MM.1S (cell line): ENCODE measurements around the gene UBAP2L.
A peak's percentile ranks its signal among the peaks of the same experiment; 100 is the strongest.
"Not testable (repeated sequence)": the region's sequence is repeated elsewhere in the genome, so short reads cannot be mapped to it uniquely, and the experiment has no call there.

Experiments
- DNase-seq: peaks from one replicate; pipeline ENCODE4 v3.0.0-alpha.2; 2015
- H2AFZ ChIP-seq: fragments of 300-600 bp; sonication (generic); 2 replicates; pipeline ENCODE4 v1.6.0; 2016; ENCODE audit warnings: antibody characterized with exemption, low read length
- H3F3A ChIP-seq: fragments of 300-600 bp; sonication (generic); 2 replicates; pipeline ENCODE4 v1.6.1; 2016; ENCODE audit warnings: mild to moderate bottlenecking, antibody characterized with exemption, low read length, moderate library complexity, mixed read lengths; ENCODE audit not compliant: insufficient read depth
- H3K27ac ChIP-seq: fragments of 300-600 bp; sonication (generic); 2 replicates; pipeline ENCODE4 v1.5.1; 2016; ENCODE audit warnings: mild to moderate bottlenecking, low read length
- H3K27me3 ChIP-seq: fragments of 300-600 bp; sonication (generic); replicated peaks from 2 replicates; pipeline ENCODE4 v1.6.0; 2016; ENCODE audit warnings: low read length; ENCODE audit not compliant: insufficient read depth
- H3K36me3 ChIP-seq: fragments of 300-600 bp; sonication (generic); replicated peaks from 2 replicates; pipeline ENCODE4 v1.6.1; 2016; ENCODE audit warnings: mild to moderate bottlenecking, low read length, mixed read lengths; ENCODE audit not compliant: insufficient read depth
- H3K4me1 ChIP-seq: fragments of 300-600 bp; sonication (generic); 2 replicates; pipeline ENCODE4 v1.6.1; 2016; ENCODE audit warnings: low read length, mixed read lengths
- H3K4me2 ChIP-seq: fragments of 300-600 bp; sonication (generic); 2 replicates; pipeline ENCODE4 v1.6.0; 2016; ENCODE audit warnings: low read depth, low read length
- H3K4me3 ChIP-seq: fragments of 300-600 bp; sonication (generic); 2 replicates; pipeline ENCODE4 v1.5.1; 2016; ENCODE audit warnings: low read length, mixed read lengths
- H3K79me2 ChIP-seq: fragments of 300-600 bp; sonication (generic); 2 replicates; pipeline ENCODE4 v1.6.1; 2016; ENCODE audit warnings: mixed run types, low read length, mixed read lengths
- H3K9ac ChIP-seq: fragments of 300-600 bp; sonication (generic); 2 replicates; pipeline ENCODE4 v1.6.1; 2016; ENCODE audit warnings: low read length, mixed read lengths
- H3K9me2 ChIP-seq: fragments of 300-600 bp; sonication (generic); replicated peaks from 2 replicates; pipeline ENCODE4 v1.6.1; 2016; ENCODE audit warnings: mild to moderate bottlenecking, low read length, mixed read lengths; ENCODE audit not compliant: insufficient read depth
- H3K9me3 ChIP-seq: fragments of 300-600 bp; sonication (generic); replicated peaks from 2 replicates; pipeline ENCODE4 v1.6.1; 2016; ENCODE audit warnings: mild to moderate bottlenecking, low read length, mixed read lengths; ENCODE audit not compliant: insufficient read depth
- H4K20me1 ChIP-seq: fragments of 300-600 bp; sonication (generic); 2 replicates; pipeline ENCODE4 v1.6.1; 2016; ENCODE audit warnings: mild to moderate bottlenecking, low read length, moderate library complexity, mixed read lengths; ENCODE audit not compliant: insufficient read depth
- CTCF ChIP-seq: fragments of 300-600 bp; sonication (generic); IDR thresholded peaks from 2 replicates; pipeline ENCODE4 v1.5.1; 2016; ENCODE audit warnings: antibody characterized with exemption, low read length, mixed read lengths
- EZH2 ChIP-seq: fragments of 300-600 bp; sonication (generic); optimal IDR thresholded peaks from 2 replicates; pipeline ENCODE3; 2017; ENCODE audit warnings: low read depth, mild to moderate bottlenecking, antibody characterized with exemption, low read length, mixed read lengths
- EZH2phosphoT487 ChIP-seq: fragments of 300-600 bp; sonication (generic); IDR thresholded peaks from 2 replicates; pipeline ENCODE4 v1.6.1; 2018; ENCODE audit warnings: antibody characterized with exemption, low read length

The UBAP2L gene

DNA sequence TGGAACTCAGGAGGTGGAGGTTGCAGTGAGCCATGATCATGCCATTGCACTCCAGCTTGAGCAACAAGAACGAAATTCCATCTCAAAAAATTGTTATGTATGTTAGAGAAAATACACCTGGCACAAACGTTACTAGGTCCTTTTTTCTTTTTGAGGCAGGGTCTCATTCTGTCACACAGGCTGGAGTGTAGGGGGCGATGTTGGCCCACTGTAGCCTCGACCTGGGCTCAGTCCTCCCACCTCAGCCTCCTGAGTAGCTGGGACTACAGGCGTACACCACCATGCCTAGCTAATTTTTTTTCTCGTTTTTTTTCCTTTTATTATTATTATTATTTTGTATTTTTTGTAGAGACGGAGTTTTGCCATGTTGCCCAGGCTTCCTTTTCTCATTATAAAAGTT, 56.0 kb downstream of the UBAP2L start:
- peaks cover 8% of the 10 kb centered on the region for H3F3A ChIP-seq
- H3K4me3 ChIP-seq: no peak overlapping the region
- no peak overlapping the region for H3K27ac ChIP-seq
- H3K4me2 ChIP-seq: no peak overlapping the region
- no peaks in the 10 kb centered on the region for H3K9me2 ChIP-seq
- H3K4me1 ChIP-seq: peaks cover 8% of the 10 kb centered on the region
- DNase-seq: no peak
- no peaks in the 10 kb centered on the region for H3K9me3 ChIP-seq
- no peaks in the 10 kb centered on the region for H4K20me1 ChIP-seq
- no peak overlapping the region for H2AFZ ChIP-seq
- no peak overlapping the region for H3K9ac ChIP-seq
- H3K79me2 ChIP-seq: peaks cover 19% of the 10 kb centered on the region
- no peaks in the 10 kb centered on the region for H3K27me3 ChIP-seq
- H3K36me3 ChIP-seq: 0 out of 2 replicates have a peak, but pooled peaks cover 7% of the 10 kb centered on the region
- no peak for TF ChIP-seq EZH2
- peak; percentile 39 for TF ChIP-seq CTCF

GRCh38 chr1:154287591-154287990, 66.8 kb downstream of the UBAP2L start:
- not testable (repeated sequence) for H3K9me2 ChIP-seq, H4K20me1 ChIP-seq, H3K36me3 ChIP-seq, H3K27me3 ChIP-seq, H2AFZ ChIP-seq, H3K4me3 ChIP-seq, H3K9me3 ChIP-seq, H3K79me2 ChIP-seq, DNase-seq, H3K4me1 ChIP-seq, H3K27ac ChIP-seq, H3F3A ChIP-seq, H3K4me2 ChIP-seq, H3K9ac ChIP-seq

- H3K36me3 ChIP-seq: no peaks in the 10 kb centered on the region
- H3K4me1 ChIP-seq: no peaks in the 10 kb centered on the region
- no peak overlapping the region for H3K9ac ChIP-seq
- H3K4me2 ChIP-seq: no peak overlapping the region
- no peak overlapping the region for H2AFZ ChIP-seq
- TF ChIP-seq EZH2 (no peak), CTCF (no peak), EZH2phosphoT487 (no peak)
- no peak for DNase-seq
- H3K4me3 ChIP-seq: no peak overlapping the region
- H3K27me3 ChIP-seq: no peaks in the 10 kb centered on the region
- H3K79me2 ChIP-seq: no peaks in the 10 kb centered on the region
- H3K9me2 ChIP-seq: no peaks in the 10 kb centered on the region
- H4K20me1 ChIP-seq: no peaks in the 10 kb centered on the region
- H3K27ac ChIP-seq: no peak overlapping the region
- no peaks in the 10 kb centered on the region for H3F3A ChIP-seq
- no peaks in the 10 kb centered on the region for H3K9me3 ChIP-seq
Measured at GRCh38 chr1:154288661-154289060, 67.9 kb downstream of the UBAP2L start.

DNA sequence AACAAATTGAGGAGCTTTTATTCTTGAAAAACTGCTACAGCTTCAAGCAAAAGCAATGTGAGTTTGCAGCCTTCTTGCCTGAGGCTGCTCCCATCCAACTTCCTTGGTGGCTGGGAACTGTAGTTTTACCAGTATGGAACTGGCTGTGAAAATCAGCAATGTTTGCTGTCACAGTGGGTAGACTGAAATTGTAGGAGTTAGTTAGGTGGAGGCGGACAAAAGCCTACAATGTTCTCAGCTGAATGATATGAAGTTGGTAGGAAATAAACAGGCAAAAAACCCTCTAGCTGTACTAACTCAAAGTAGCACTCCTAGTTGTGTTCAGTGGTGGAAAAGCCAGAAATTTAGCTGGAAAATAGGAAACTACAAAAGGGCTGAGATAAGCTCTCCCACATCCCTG, 70.2 kb downstream of the UBAP2L start:
- H3K9ac ChIP-seq: no peak overlapping the region
- no peaks in the 10 kb centered on the region for H3K79me2 ChIP-seq
- no peaks in the 10 kb centered on the region for H3K36me3 ChIP-seq
- H3K4me2 ChIP-seq: no peak overlapping the region
- no peaks in the 10 kb centered on the region; the same call in 1 of the 2 replicates for H3K9me3 ChIP-seq
- H3K4me1 ChIP-seq: no peaks in the 10 kb centered on the region
- DNase-seq: no peak
- H3K9me2 ChIP-seq: no peaks in the 10 kb centered on the region
- no peaks in the 10 kb centered on the region for H4K20me1 ChIP-seq
- no peak overlapping the region for H2AFZ ChIP-seq
- H3F3A ChIP-seq: no peaks in the 10 kb centered on the region
- H3K4me3 ChIP-seq: no peak overlapping the region
- no peak overlapping the region for H3K27ac ChIP-seq
- H3K27me3 ChIP-seq: no peaks in the 10 kb centered on the region
- TF ChIP-seq CTCF (no peak), EZH2 (no peak), EZH2phosphoT487 (no peak)
